ENCODE measurements around the gene CDK13. TPM values are rescaled to one million over a fixed set of nuclear protein-coding genes. Genes with fewer than 3 reads are reported as not detected.
A peak's percentile ranks its signal among the peaks of the same experiment; 100 is the strongest.

Gene CDK13
- total and polyA plus RNA-seq, 7 donors, result 10.9 to 25.5 (median 21.0) TPM

- Histone ChIP-seq H3K9me3 (no peaks in the 10 kb centered on the region), H3K4me1 (no peaks in the 10 kb centered on the region), H3K27ac (no peak overlapping the region), H3K36me3 (ENCODE audit: insufficient read depth in 1 of 2, low read depth in 1 of 2) (no peaks in the 10 kb centered on the region), H3K27me3 (ENCODE audit: insufficient read depth in 3 of 3, low read length in 2 of 3) (no peaks in the 10 kb centered on the region), H3K4me3 (no peak overlapping the region)
- intact Hi-C loops (cut with DNase I), result no loop called here
- DNase-seq (no peak), ATAC-seq (no peak)
- TF ChIP-seq, protein P1, sequence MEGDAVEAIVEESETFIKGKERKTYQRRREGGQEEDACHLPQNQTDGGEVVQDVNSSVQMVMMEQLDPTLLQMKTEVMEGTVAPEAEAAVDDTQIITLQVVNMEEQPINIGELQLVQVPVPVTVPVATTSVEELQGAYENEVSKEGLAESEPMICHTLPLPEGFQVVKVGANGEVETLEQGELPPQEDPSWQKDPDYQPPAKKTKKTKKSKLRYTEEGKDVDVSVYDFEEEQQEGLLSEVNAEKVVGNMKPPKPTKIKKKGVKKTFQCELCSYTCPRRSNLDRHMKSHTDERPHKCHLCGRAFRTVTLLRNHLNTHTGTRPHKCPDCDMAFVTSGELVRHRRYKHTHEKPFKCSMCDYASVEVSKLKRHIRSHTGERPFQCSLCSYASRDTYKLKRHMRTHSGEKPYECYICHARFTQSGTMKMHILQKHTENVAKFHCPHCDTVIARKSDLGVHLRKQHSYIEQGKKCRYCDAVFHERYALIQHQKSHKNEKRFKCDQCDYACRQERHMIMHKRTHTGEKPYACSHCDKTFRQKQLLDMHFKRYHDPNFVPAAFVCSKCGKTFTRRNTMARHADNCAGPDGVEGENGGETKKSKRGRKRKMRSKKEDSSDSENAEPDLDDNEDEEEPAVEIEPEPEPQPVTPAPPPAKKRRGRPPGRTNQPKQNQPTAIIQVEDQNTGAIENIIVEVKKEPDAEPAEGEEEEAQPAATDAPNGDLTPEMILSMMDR (IDR thresholded peaks at IDR 0.05), result no peak
- 92 to 98% (median 93%) methylated on average over 2 of the region's 2 CpGs for WGBS, 3 donors
These were observed 172.8 kb downstream of the CDK13 start for GRCh38 chr7:40122940-40123254.

GRCh38 chr7:40133561-40134427 is 183.7 kb downstream of the CDK13 start:
- TF ChIP-seq, protein P1 (IDR thresholded peaks at IDR 0.05), result no peak
- peaks cover 33% of the 10 kb centered on the region for H3K4me1 ChIP-seq
- 1 to 3% (median 1%) methylated on average over 30 to 36 of the region's 36 CpGs for WGBS, 3 donors
- H3K36me3 ChIP-seq (ENCODE audit: insufficient read depth in 1 of 2, low read depth in 1 of 2), result no peaks in the 10 kb centered on the region
- H3K4me3 ChIP-seq, result peak overlapping the region; percentile 99
- DNase-seq (no peak), ATAC-seq (peak; percentile 68 to 79 (median 71))
- intact Hi-C loops (cut with DNase I), result loop anchor here (5.0 kb wide), 4 partner anchors 36 to 511 kb away; partner anchors contain the start of genes CDK13 (in 1 of the 2) and RALA (in 1 of the 2)
- peak overlapping the region; percentile 97 for H3K27ac ChIP-seq
- H3K9me3 ChIP-seq, result no peaks in the 10 kb centered on the region
- no peaks in the 10 kb centered on the region for H3K27me3 ChIP-seq (ENCODE audit: insufficient read depth in 3 of 3, low read length in 2 of 3)

- ATAC-seq (peak; percentile 95 to 97 (median 96)), DNase-seq (peak; percentile 82 to 91)
- intact Hi-C loops (cut with DNase I), result loop anchor here (5.0 kb wide), 4 partner anchors 37 to 512 kb away; partner anchors contain the start of genes CDK13 (in 2 of the 2) and RALA (in 1 of the 2)
- Histone ChIP-seq H3K27ac (peak within 1 kb of the TSS; percentile 97), H3K27me3 (ENCODE audit: insufficient read depth in 3 of 3, low read length in 2 of 3) (no peaks in the 10 kb centered on the region), H3K9me3 (no peaks in the 10 kb centered on the region), H3K4me1 (peaks cover 32% of the 10 kb centered on the region), H3K36me3 (ENCODE audit: insufficient read depth in 1 of 2, low read depth in 1 of 2) (no peaks in the 10 kb centered on the region), H3K4me3 (peak within 1 kb of the TSS; percentile 99)
- TF ChIP-seq, protein P1 (IDR thresholded peaks at IDR 0.05), result peak; percentile 96
- 0% methylated on average over 65 to 75 of the region's 75 CpGs for WGBS, 3 donors
These were observed 184.6 kb downstream of the CDK13 start, which contains the start of the genes MPLKIP and SUGCT for GRCh38 chr7:40134428-40135316. MPLKIP (minus strand) TSS chr7:40134622; CDS start chr7:40134567, 55 bp downstream. SUGCT (plus strand) TSS chr7:40135005.

- 2 to 5% (median 5%) methylated on average over 17 of the region's 17 CpGs for WGBS, 3 donors
- H3K36me3 ChIP-seq (ENCODE audit: insufficient read depth in 1 of 2, low read depth in 1 of 2), result no peaks in the 10 kb centered on the region
- H3K27ac ChIP-seq, result peak overlapping the region; percentile 97
- ATAC-seq (no peak), DNase-seq (no peak)
- H3K9me3 ChIP-seq, result no peaks in the 10 kb centered on the region
- peak overlapping the region; percentile 99 for H3K4me3 ChIP-seq
- intact Hi-C loops (cut with DNase I), result loop anchor here in 1 of 2 donors (5.0 kb wide), 1 partner anchor 183 kb away; the partner anchor contains the start of gene CDK13
- peaks cover 26% of the 10 kb centered on the region for H3K4me1 ChIP-seq
- no peaks in the 10 kb centered on the region for H3K27me3 ChIP-seq (ENCODE audit: insufficient read depth in 3 of 3, low read length in 2 of 3)
- TF ChIP-seq, protein P1 (IDR thresholded peaks at IDR 0.05), result no peak
These were observed 185.2 kb downstream of the CDK13 start for GRCh38 chr7:40135317-40135610.
